Measurements from ENCODE around the gene RIPK3. TPM values are rescaled to one million over a fixed set of nuclear protein-coding genes. Genes with fewer than 3 reads are reported as not detected.
"Not testable (repeated sequence)": the region's sequence is repeated elsewhere in the genome, so short reads cannot be mapped to it uniquely, and the experiment has no call there.

RIPK3 gene
- total RNA-seq, 1 experiment from 2014 or later = 0.35 TPM

DNA sequence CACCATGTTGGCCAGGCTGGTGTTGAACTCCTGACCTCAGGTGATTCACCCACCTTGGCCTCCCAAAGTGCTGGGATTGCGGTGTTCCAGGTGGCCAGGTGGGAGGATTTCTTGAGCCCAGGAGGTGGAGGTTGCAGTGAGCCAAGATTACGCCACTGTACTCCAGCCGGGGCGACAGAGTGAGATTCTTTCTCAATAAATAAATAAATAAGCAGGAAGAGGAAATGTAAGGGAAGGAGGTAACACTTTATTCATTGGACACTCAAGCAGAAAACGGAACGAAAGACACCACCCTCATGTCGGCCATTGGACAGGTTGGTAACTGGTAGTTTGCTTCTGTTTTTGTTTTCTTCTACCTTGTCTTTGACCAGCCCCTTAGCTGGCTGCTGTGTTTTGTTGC lies 15.2 kb upstream of the RIPK3 start:
- Histone ChIP-seq H3K23me2 (ENCODE audit: insufficient read length, low read depth, low read length, poor library complexity, severe bottlenecking) (no peaks in the 10 kb centered on the region), H4K91ac (ENCODE audit: insufficient read length, low read depth, low read length) (no peak overlapping the region), H3K9me3 (ENCODE audit: control insufficient read depth, low read depth, low read length) (no peaks in the 10 kb centered on the region), H2BK5ac (ENCODE audit: insufficient read length, low read length) (no peak overlapping the region), H3K9ac (ENCODE audit: extremely low read depth, insufficient read length, low read length) (no peak overlapping the region), H2BK15ac (ENCODE audit: low read depth, low read length) (no peak overlapping the region), H3K27ac (ENCODE audit: insufficient read length, low read depth, low read length) (no peak overlapping the region), H3K4me1 (ENCODE audit: insufficient read depth, low read length) (no peaks in the 10 kb centered on the region), H4K5ac (ENCODE audit: insufficient read length, low read depth, low read length) (no peak overlapping the region), H3T11ph (ENCODE audit: low read length) (no peak overlapping the region), H3K23ac (ENCODE audit: insufficient read length, low read depth, low read length) (no peak overlapping the region), H2BK120ac (ENCODE audit: low read depth, low read length, poor library complexity, severe bottlenecking) (no peak overlapping the region), H3K18ac (ENCODE audit: insufficient read length, low read depth, low read length) (no peak overlapping the region), H2AK5ac (ENCODE audit: insufficient read length, low read length) (no peak overlapping the region), H3K56ac (ENCODE audit: insufficient read length, low read depth, low read length) (no peak overlapping the region), H2BK20ac (ENCODE audit: low read depth, low read length, poor library complexity, severe bottlenecking) (no peak overlapping the region), H3K4me2 (ENCODE audit: insufficient read depth, insufficient read length, low read length) (no peak overlapping the region), H3K14ac (ENCODE audit: insufficient read depth, low read length) (no peak overlapping the region), H3K4ac (ENCODE audit: low read depth, low read length) (no peak overlapping the region), H4K20me1 (ENCODE audit: control insufficient read depth, insufficient read depth, insufficient read length) (no peaks in the 10 kb centered on the region), H3K79me1 (ENCODE audit: insufficient read depth, low read depth, low read length, poor library complexity, severe bottlenecking) (no peaks in the 10 kb centered on the region), H2AFZ (ENCODE audit: low read length) (no peak overlapping the region), H3K27me3 (ENCODE audit: insufficient read depth, low read length) (no peaks in the 10 kb centered on the region; the same call in 1 of the 2 replicates), H2BK12ac (ENCODE audit: insufficient read length, low read depth, low read length) (no peak overlapping the region), H3K79me2 (ENCODE audit: insufficient read depth, low read length) (no peaks in the 10 kb centered on the region), H4K8ac (replicated peaks; ENCODE audit: insufficient read length, low read depth, low read length) (no peak overlapping the region)
- Mint-ChIP-seq H3K27me3 (ENCODE audit: low read depth) (peaks cover 68% of the 10 kb centered on the region), H3K4me1 (no peaks in the 10 kb centered on the region), H3K4me3 (no peak overlapping the region), H3K27ac (no peak overlapping the region), H3K9me3 (no peaks in the 10 kb centered on the region; a peak in 1 of 5 replicates), H3K36me3 (ENCODE audit: insufficient read depth in 1 of 3, low read depth in 3 of 3) (no peaks in the 10 kb centered on the region)
- TF ChIP-seq, protein P1, sequence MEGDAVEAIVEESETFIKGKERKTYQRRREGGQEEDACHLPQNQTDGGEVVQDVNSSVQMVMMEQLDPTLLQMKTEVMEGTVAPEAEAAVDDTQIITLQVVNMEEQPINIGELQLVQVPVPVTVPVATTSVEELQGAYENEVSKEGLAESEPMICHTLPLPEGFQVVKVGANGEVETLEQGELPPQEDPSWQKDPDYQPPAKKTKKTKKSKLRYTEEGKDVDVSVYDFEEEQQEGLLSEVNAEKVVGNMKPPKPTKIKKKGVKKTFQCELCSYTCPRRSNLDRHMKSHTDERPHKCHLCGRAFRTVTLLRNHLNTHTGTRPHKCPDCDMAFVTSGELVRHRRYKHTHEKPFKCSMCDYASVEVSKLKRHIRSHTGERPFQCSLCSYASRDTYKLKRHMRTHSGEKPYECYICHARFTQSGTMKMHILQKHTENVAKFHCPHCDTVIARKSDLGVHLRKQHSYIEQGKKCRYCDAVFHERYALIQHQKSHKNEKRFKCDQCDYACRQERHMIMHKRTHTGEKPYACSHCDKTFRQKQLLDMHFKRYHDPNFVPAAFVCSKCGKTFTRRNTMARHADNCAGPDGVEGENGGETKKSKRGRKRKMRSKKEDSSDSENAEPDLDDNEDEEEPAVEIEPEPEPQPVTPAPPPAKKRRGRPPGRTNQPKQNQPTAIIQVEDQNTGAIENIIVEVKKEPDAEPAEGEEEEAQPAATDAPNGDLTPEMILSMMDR (conservative IDR thresholded peaks at IDR 0.05) = no peak
- WGBS (ENCODE audit: extremely low coverage, insufficient read length, low lambda C conversion rate) = no CpG with 5 or more reads among the region's 7 CpGs
- no peak for DNase-seq

GRCh38 chr14:24354482-24354825 lies 14.7 kb upstream of the RIPK3 start:
- H3K27ac ChIP-seq (ENCODE audit: insufficient read length, low read depth, low read length); H3K9me3 ChIP-seq (ENCODE audit: control insufficient read depth, low read depth, low read length); H3K27me3 ChIP-seq (ENCODE audit: insufficient read depth, low read length); H2BK120ac ChIP-seq (ENCODE audit: low read depth, low read length, poor library complexity, severe bottlenecking); H3K4me2 ChIP-seq (ENCODE audit: insufficient read depth, insufficient read length, low read length); H2AK5ac ChIP-seq (ENCODE audit: insufficient read length, low read length); H3K18ac ChIP-seq (ENCODE audit: insufficient read length, low read depth, low read length); H3K79me2 ChIP-seq (ENCODE audit: insufficient read depth, low read length); H4K91ac ChIP-seq (ENCODE audit: insufficient read length, low read depth, low read length); H3K23ac ChIP-seq (ENCODE audit: insufficient read length, low read depth, low read length); H2BK20ac ChIP-seq (ENCODE audit: low read depth, low read length, poor library complexity, severe bottlenecking); H3K23me2 ChIP-seq (ENCODE audit: insufficient read length, low read depth, low read length, poor library complexity, severe bottlenecking); H3K36me3 Mint-ChIP-seq (ENCODE audit: insufficient read depth in 1 of 3, low read depth in 3 of 3); H2BK5ac ChIP-seq (ENCODE audit: insufficient read length, low read length); H3K56ac ChIP-seq (ENCODE audit: insufficient read length, low read depth, low read length); H3K27ac Mint-ChIP-seq; H2BK15ac ChIP-seq (ENCODE audit: low read depth, low read length); H3K9me3 Mint-ChIP-seq; H2BK12ac ChIP-seq (ENCODE audit: insufficient read length, low read depth, low read length); DNase-seq; H3K4me3 Mint-ChIP-seq; H3K4me1 Mint-ChIP-seq; H3K9ac ChIP-seq (ENCODE audit: extremely low read depth, insufficient read length, low read length); H2AFZ ChIP-seq (ENCODE audit: low read length); H3K14ac ChIP-seq (ENCODE audit: insufficient read depth, low read length); H3K79me1 ChIP-seq (ENCODE audit: insufficient read depth, low read depth, low read length, poor library complexity, severe bottlenecking); H3K4ac ChIP-seq (ENCODE audit: low read depth, low read length); H4K5ac ChIP-seq (ENCODE audit: insufficient read length, low read depth, low read length); H3T11ph ChIP-seq (ENCODE audit: low read length); H3K4me1 ChIP-seq (ENCODE audit: insufficient read depth, low read length); H4K20me1 ChIP-seq (ENCODE audit: control insufficient read depth, insufficient read depth, insufficient read length); H4K8ac ChIP-seq (replicated peaks; ENCODE audit: insufficient read length, low read depth, low read length): not testable (repeated sequence)
- WGBS (ENCODE audit: extremely low coverage, insufficient read length, low lambda C conversion rate) = no CpG with 5 or more reads among the region's 3 CpGs
- peaks cover 68% of the 10 kb centered on the region for H3K27me3 Mint-ChIP-seq (ENCODE audit: low read depth)
